GM21737 (cell line): ENCODE measurements around the gene RIPOR2.
"Not testable (repeated sequence)": the region's sequence is repeated elsewhere in the genome, so short reads cannot be mapped to it uniquely, and the experiment has no call there.

Source experiments
- ATAC-seq: cut with Tn5 transposase; IDR thresholded peaks from one replicate; pipeline ENCODE4 v1.9.1; 2021; ENCODE audit warnings: mild to moderate bottlenecking, moderate library complexity; ENCODE audit not compliant: unreplicated experiment

RIPOR2 gene

DNA sequence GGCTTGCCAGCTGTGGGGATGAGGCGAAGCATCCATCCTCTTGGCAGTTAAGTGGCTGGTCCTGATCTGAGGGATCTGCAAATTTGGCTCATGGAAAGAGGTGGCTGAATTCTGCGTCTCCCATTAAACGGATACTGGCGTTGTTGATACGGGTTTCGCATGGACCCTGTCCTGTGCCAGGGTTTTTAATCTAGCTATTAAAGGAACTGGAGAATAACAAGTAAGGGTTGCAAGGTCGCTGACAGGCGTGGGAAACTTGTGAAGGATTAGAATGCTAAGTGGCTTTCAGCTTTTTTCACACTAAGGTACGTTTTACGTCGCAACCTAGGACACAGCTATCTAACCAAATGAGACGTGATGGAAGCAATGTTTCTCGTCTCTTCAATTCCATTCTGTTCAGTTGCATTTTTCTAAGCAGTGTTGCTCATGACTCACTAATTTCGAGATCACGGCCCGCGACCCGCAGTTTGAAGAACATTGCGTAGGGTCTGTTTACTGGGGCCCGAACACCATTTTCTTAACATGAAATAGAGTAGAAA, 160.2 kb downstream of the RIPOR2 start:
- ATAC-seq = no peak

DNA sequence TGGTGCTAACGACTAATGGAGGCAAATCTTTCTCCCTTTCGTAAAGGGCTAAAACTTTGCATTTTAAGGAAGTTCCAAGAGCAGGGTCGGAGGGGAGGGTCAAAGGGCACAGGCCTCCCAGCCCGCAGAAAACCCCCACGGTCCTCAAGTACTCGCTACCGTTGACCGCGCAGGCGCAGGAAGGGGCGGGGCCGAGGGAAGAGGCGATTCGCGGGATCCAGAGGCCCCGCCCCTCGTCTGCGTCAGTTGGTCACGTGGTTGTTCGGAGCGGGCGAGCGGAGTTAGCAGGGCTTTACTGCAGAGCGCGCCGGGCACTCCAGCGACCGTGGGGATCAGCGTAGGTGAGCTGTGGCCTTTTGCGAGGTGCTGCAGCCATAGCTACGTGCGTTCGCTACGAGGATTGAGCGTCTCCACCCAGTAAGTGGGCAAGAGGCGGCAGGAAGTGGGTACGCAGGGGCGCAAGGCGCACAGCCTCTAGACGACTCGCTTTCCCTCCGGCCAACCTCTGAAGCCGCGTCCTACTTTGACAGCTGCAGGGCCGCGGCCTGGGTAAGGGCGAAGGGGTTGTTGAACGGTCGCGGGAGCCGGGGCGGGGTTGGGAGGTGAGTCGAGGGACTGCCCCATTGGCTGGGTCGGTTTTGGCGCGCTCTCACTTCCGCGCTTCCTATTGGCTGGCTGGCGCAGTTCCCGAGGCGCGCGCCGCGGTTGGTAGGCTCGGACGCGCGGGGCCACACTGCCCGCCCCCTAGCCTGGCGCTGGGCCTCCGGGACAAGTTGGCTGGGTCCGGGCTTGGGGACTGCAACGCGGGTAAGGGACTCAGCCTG, 160.9 kb downstream of the RIPOR2 start, which contains the start of gene GMNN:
TSS of gene GMNN (plus strand) at position 242 of the 824 bp plus-strand sequence. CDS start 2,310 bp downstream, outside the sequence.
- peak; percentile 91 for ATAC-seq

DNA sequence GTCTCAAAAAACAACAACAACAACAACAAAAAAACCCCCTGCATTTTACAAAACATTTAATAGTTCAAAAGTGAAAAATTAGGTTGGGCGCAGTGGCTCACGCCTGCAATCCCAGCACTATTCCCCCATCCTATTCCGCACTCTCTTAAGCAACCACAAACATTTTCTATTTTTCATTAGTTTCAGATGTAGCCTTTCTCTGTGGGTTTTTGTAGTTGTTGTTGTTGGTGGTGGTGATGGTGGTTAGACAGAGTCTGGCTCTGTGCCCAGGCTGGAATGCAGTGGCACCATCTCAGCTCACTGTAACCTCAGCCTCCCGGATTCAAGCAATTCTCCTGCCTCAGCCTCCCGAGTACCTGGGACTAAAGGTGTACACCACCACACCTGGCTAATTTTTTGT, 167.4 kb downstream of the RIPOR2 start:
- no peak for ATAC-seq

DNA sequence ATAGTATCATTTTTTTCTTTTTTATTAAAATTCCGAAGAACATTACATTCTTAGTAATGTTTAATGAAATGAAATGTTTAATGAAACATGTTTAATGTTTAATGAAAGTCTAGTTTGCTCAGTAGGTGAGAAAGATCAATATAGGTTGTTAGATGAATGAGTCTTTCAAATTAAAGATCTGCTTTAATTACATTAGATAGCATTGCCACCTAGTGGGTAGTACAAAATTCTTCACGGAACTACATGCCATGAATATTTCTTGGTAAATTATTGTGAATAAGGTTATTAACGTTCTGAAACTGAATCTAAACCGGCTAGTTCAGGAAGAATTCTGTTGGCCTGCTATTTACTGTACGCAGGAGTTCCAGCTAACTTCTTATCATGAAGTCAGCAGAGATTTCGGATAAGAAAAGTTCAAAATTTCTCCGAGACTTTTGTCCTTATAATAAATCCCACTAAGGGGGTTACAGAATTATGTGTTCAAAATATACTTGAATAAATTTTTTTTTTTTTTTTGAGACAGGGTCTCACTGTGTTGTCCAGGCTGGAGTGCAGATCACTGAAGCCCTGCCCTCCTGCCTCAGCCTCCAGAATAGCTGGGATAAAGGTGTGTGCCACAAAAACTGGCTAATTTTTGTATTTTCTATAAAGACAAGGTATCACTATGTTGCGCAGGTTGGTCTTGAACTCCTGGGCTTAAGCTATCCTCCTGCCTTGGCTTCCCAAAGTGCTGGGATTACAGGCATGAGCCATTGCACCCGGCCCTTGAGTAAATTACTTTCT, 168.9 kb downstream of the RIPOR2 start:
- no peak for ATAC-seq

DNA sequence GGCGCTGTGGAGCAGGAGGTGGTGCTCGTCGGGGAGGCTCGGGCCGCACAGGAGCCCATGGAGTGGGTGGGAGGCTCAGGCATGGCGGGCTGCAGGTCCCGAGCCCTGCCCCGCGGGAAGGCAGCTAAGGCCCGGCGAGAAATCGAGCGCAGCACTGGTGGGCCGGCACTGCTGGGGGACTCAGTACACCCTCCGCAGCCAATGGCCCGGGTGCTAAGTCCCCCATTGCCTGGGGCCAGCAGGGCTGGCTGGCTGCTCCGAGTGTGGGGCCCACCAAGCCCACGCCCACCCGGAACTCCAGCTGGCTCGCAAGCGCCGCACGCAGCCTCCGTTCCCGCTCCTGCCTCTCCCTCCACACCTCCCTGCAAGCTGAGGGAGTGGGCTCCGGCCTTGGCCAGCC, 169.8 kb downstream of the RIPOR2 start:
- ATAC-seq = not testable (repeated sequence)

DNA sequence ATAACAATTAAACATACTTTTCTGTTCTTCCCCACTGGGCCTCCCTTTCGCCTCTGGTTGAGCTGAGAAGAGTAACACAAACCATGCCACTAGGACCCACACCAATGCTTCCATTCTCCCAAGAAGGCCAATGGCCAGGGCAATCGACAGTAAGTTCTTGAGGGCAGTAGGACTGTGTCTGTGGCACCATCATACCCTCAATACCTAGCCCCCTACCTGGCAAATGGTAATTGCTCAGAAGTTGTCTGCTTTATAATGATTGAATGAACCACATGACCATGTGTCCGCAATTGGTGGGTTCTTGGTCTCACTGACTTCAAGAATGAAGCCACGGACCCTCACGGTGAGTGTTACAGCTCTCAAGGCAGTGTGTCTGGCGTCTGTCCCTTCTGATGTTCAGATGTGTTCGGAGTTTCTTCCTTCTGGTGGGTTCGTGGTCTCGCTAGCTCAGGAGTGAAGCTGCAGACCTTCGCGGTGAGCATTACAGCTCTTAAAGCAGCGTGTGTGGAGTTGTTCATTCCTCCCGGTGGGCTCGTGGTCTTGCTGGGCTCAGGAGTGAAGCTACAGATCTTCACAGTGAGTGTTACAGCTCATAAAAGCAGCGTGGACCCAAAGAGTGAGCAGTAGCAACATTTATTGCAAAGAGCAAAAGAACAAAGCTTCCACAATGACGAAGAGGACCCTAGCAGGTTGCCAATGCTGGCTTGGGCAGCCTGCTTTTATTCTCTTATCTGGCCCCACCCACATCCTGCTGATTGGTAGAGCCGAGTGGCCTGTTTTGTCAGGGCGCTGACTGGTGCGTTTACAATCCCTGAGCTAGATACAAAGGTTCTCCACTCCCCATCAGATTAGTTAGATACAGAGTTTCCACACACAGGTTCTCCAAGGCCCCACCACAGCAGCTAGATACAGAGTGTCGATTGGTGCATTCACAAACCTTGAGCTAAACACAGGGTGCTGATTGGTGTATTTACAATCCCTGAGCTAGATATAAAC, 170.6 kb downstream of the RIPOR2 start:
- not testable (repeated sequence) for ATAC-seq

DNA sequence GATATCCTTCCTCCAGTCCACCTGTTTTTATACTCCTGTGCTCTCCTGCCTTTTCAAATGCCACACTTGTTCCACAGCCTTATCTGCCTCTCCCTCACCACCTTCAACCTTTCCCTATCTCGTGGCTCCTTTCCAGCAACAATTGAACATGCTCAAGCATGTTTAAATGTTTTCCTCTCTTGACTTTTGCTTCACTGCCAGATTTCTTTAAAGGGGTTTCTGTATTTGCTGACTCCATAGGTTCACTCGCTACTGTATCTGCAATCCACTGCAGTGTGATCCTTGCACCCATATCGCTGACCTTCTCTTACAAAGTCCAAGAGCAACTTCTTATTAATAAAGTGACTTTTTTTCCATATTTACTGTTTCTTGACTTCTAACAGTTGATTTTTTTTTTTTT, 172.2 kb downstream of the RIPOR2 start:
- ATAC-seq = no peak

DNA sequence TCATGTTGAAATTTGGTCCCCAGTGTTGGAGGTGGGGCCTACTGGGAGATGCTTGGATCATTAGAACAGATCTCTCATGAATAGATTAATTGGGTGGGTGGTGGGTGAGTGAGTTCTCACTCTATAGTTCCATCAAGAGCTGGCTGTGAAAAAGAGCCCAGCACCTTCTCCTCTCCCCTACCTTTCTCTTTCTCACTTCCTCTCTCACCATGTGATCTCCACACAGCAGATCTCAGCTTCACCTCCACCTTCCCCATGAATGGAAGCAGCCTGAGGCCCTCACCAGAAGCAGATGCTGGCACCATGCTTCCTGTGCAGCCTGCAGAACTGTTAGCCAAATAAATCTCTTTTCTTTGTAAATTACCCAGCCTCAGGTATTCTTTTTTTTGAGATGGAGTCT, 173.9 kb downstream of the RIPOR2 start:
- ATAC-seq = no peak

DNA sequence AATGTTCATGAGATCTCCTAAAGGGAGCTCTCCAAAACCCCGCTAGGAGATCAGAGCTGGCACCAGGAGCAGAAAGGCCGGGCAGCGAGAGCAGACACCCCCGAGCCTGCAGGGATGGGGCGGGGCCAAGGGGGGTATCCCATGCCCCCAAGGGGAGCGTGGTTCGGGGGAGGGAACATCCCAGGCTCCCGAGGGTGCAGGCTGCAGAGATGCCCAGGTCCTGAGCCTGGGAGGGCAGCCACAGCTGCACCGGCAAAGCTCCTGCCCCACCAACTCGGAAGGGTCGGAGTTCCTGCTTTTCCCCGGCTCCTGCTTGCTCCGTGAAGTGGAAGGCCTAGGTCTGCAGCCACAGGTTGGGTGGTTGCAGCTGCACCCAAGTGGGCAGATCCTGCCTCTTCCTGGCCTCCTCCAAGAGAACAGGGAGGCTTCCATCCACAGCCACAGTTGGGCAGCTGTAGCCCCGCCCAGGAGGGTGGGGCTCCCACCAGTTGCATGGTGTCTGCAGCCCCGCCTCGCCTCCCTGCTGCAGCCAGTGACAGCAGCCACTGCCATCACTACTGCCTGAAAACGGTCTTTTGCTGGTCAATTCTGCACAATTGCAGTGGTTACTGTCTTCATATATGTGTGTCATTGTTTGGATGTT, 174.4 kb downstream of the RIPOR2 start:
- ATAC-seq = no peak

DNA sequence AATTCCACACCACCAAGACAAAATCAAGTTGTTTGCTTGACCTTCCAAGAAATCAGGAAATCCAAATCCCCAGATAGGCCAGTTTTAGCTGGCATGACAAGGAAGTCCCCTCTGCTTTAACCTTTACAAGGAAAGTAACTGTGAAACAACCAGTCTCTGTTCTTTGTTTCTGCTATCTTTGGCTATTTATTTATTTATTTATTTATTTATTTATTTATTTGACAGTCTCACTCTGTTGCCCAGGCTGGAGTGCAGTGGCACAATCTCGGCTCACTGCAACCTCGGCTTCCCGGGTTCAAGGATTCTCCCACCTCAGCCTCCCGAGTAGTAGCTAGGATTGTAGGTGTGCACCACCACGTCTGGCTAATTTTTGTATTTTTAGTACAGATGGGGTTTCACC, 175.6 kb downstream of the RIPOR2 start:
- ATAC-seq = no peak

DNA sequence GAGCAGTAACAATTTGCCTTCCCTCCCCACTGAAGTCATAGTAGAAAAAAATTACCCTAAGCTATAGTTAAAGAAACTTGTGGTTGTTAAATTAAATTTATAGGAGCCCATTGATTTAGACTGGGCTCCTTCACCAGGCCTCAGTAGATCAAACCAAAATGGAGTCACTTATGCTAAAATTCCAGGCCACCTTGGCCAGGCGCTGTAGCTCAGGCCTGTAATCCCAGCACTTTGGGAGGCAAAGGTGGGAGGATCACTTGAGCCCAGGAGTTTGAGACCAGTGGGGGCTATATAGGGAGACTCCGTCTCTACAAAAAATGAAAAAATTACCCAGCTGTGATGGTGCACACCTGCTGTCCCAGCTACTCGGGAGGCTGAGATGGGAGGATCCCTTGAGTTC, 176.0 kb downstream of the RIPOR2 start:
- no peak for ATAC-seq

DNA sequence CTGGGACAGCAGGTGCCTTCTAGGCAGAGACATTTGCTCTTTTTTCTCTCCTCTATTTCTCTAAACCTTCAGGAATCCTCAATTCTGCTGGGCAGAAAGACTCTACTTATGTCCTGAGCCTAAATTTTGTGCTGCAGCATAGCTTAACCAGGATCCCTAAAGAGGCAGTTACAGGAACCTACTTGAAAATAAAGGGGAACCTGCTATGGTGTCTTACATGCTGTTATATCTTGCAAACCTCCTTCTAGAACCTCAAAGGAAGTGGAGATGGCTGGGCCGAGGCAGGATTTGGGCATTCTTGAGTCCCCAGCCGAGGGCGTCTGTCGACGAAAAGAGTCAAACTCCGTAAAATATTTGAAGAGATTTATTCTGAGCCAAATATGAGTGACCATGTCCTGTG, 178.1 kb downstream of the RIPOR2 start:
- ATAC-seq = no peak

DNA sequence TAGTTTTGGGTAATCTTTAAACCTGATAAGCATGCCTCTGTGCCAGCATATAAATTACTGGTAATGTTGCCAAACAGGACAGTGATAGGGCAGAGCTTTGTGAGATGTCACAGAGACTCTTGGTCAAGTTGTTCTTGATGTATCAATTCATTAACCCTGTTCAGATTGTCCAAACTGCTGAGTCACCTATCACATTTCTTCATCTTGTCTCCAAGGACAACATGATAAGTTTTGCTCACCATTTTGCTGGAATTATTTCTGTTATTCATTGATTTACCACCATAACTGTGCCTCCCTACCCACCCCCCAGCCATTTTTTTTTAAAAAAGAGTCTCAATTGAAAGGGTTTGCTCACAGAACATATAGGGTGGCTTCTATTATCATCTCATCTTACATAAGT, 180.5 kb downstream of the RIPOR2 start:
- ATAC-seq = no peak

DNA sequence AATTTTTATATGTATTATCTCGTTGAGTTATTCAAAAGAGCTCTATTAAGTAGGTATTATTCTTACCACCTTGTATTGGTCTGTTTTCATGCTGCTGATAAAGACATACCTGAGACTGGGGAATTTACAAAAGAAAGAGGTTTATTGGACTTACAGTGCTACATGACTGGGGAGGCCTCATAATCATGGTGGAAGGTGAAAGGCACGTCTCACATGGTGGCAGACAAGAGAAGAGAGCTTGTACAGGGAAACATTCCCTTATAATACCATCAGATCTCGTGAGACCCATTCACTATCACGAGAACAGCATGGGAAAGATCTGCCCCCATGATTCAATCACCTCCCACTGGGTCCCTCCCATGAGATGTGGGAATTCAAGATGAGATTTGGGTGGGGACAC, 181.4 kb downstream of the RIPOR2 start:
- ATAC-seq = not testable (repeated sequence)
